Trophoblast cell (in vitro differentiated cells and primary cell): ENCODE measurements around the gene RAB3GAP2. TPM values are rescaled to one million over a fixed set of nuclear protein-coding genes. Genes with fewer than 3 reads are reported as not detected.

Experiments
- DNase-seq, 2 donors: peaks; one replicate each; pipeline ENCODE4 v3.0.0-alpha.2; 2016
- H2AFZ ChIP-seq: 2 replicates; pipeline ENCODE4 v1.6.1; 2013; ENCODE audit warnings: low read length, moderate library complexity, mild to moderate bottlenecking; ENCODE audit not compliant: insufficient read depth, poor library complexity
- H2AK5ac ChIP-seq: 2 replicates; pipeline ENCODE4 v1.6.1; 2013; ENCODE audit warnings: mild to moderate bottlenecking, low read length
- H2BK120ac ChIP-seq: 2 replicates; pipeline ENCODE4 v1.6.1; 2013; ENCODE audit warnings: low read length, mild to moderate bottlenecking, moderate library complexity; ENCODE audit not compliant: insufficient read depth, poor library complexity
- H2BK12ac ChIP-seq: 2 replicates; pipeline ENCODE4 v1.6.1; 2013; ENCODE audit warnings: mild to moderate bottlenecking, low read length, moderate library complexity
- H2BK5ac ChIP-seq: 2 replicates; pipeline ENCODE4 v1.6.1; 2013; ENCODE audit warnings: low read length, low read depth, moderate library complexity, mild to moderate bottlenecking; ENCODE audit not compliant: poor library complexity
- H3K14ac ChIP-seq: 2 replicates; pipeline ENCODE4 v1.6.1; 2013; ENCODE audit warnings: mild to moderate bottlenecking, low read length
- H3K18ac ChIP-seq: 2 replicates; pipeline ENCODE4 v1.6.1; 2013; ENCODE audit warnings: mild to moderate bottlenecking, low read length
- H3K23ac ChIP-seq: 2 replicates; pipeline ENCODE4 v1.6.1; 2013; ENCODE audit warnings: low read length
- H3K27ac ChIP-seq: 2 replicates; pipeline ENCODE4 v1.5.1; 2013; ENCODE audit warnings: low read depth, mild to moderate bottlenecking, inconsistent platforms, low read length, moderate library complexity
- H3K27me3 ChIP-seq: 2 replicates; pipeline ENCODE4 v1.6.1; 2013; ENCODE audit warnings: inconsistent platforms, mild to moderate bottlenecking, low read length, moderate library complexity; ENCODE audit not compliant: insufficient read depth
- H3K36me3 ChIP-seq, 2 experiments: 1 replicate in 1 of 2; 2 replicates in 1 of 2; pipeline ENCODE4 v1.6.1; 2013; ENCODE audit warnings: low read length in 2 of 2, mild to moderate bottlenecking in 2 of 2, moderate library complexity in 1 of 2; ENCODE audit not compliant: insufficient read depth in 2 of 2, control insufficient read depth in 1 of 2
- H3K4ac ChIP-seq: 2 replicates; pipeline ENCODE4 v1.6.1; 2013; ENCODE audit warnings: low read depth, mild to moderate bottlenecking, low read length, moderate library complexity
- H3K4me1 ChIP-seq, 2 experiments: 1 replicate in 1 of 2; 2 replicates in 1 of 2; pipeline ENCODE4 v1.6.1; 2013; ENCODE audit warnings: low read length in 2 of 2, mild to moderate bottlenecking in 2 of 2, moderate library complexity in 1 of 2; ENCODE audit not compliant: insufficient read depth in 2 of 2, control insufficient read depth in 1 of 2
- H3K4me2 ChIP-seq: 2 replicates; pipeline ENCODE4 v1.6.1; 2013; ENCODE audit warnings: inconsistent platforms, mild to moderate bottlenecking, low read length, moderate library complexity
- H3K4me3 ChIP-seq: 2 replicates; pipeline ENCODE4 v1.5.1; 2013; ENCODE audit warnings: mild to moderate bottlenecking, low read depth, low read length, inconsistent platforms
- H3K79me1 ChIP-seq: one replicate; pipeline ENCODE4 v1.6.1; 2013; ENCODE audit warnings: low read length
- H3K79me2 ChIP-seq: 2 replicates; pipeline ENCODE4 v1.6.1; 2013; ENCODE audit warnings: low read length, mild to moderate bottlenecking; ENCODE audit not compliant: control insufficient read depth, insufficient read depth, poor library complexity
- H3K9ac ChIP-seq: 2 replicates; pipeline ENCODE4 v1.6.1; 2013; ENCODE audit warnings: mild to moderate bottlenecking, low read length
- H3K9me3 ChIP-seq: 2 replicates; pipeline ENCODE4 v1.6.1; 2013; ENCODE audit warnings: low read depth, mild to moderate bottlenecking, control low read depth, inconsistent platforms, low read length; ENCODE audit not compliant: insufficient read depth
- H4K12ac ChIP-seq: 2 replicates; pipeline ENCODE4 v1.6.1; 2013; ENCODE audit warnings: low read depth, mild to moderate bottlenecking, low read length, moderate library complexity
- H4K8ac ChIP-seq: 2 replicates; pipeline ENCODE4 v1.6.1; 2013; ENCODE audit warnings: low read depth, mild to moderate bottlenecking, low read length, moderate library complexity
- H4K91ac ChIP-seq: one replicate; pipeline ENCODE4 v1.6.1; 2013; ENCODE audit warnings: low read depth, mild to moderate bottlenecking, low read length, moderate library complexity
- WGBS: extraction: QIAGEN DNeasy Blood & Tissue Kit; methylation state at CpG from one replicate; pipeline ENCODE4 v1.1.7; 2013; ENCODE audit warnings: missing lambda C conversion rate; ENCODE audit not compliant: insufficient read length, insufficient coverage; ENCODE audit errors: extremely low coverage; 5-methylcytosine and 5-hydroxymethylcytosine counted together
- polyA plus RNA-seq: library from polyadenylated mRNA; stranded (reverse); fragments of 200-250 nt; gene quantifications from 2 replicates; pipeline ENCODE4 v1.2.3, GENCODE V29; 2013

Gene RAB3GAP2
- polyA plus RNA-seq, result 14.8 and 15.5 TPM in 2 replicates

GRCh38 chr1:220272047-220272840 is at the start of gene RAB3GAP2:
Gene RAB3GAP2, minus strand, starts transcription at chr1:220272453. Its CDS starts 116 bp downstream, at chr1:220272337.
- Histone ChIP-seq H2AK5ac (peak within 1 kb of the TSS; percentile 61), H3K27ac (peak within 1 kb of the TSS; percentile 63), H4K8ac (peak within 1 kb of the TSS; percentile 96), H3K4me1 (no peaks in the 10 kb centered on the region), H3K4me2 (peak within 1 kb of the TSS; percentile 91), H4K91ac (peak within 1 kb of the TSS; percentile 90), H3K4me3 (peak within 1 kb of the TSS; percentile 84), H2BK5ac (peak within 1 kb of the TSS; percentile 77), H3K27me3 (no peaks in the 10 kb centered on the region), H2BK12ac (no peak within 1 kb of the TSS), H3K9ac (peak within 1 kb of the TSS; percentile 77), H4K12ac (peak within 1 kb of the TSS; percentile 66), H3K14ac (peak within 1 kb of the TSS; percentile 67), H2AFZ (peak within 1 kb of the TSS; percentile 71), H3K18ac (peak within 1 kb of the TSS; percentile 83), H3K79me2 (peaks cover 8% of the 10 kb centered on the region), H3K79me1 (peaks cover 9% of the 10 kb centered on the region), H3K9me3 (no peaks in the 10 kb centered on the region), H3K23ac (no peak within 1 kb of the TSS), H2BK120ac (peak within 1 kb of the TSS; percentile 73), H3K36me3 (peaks cover 0 to 2% of the 10 kb centered on the region in 2 experiments), H3K4ac (peak within 1 kb of the TSS; percentile 65)
- DNase-seq, result peak; percentile 91 to 98
- WGBS, result no CpG with 5 or more reads among the region's 49 CpGs

GRCh38 chr1:220321758-220322157 is 49.5 kb upstream of the RAB3GAP2 start:
- no peak overlapping the region for H3K27ac ChIP-seq
- H3K79me2 ChIP-seq, result no peaks in the 10 kb centered on the region
- no peak overlapping the region for H3K23ac ChIP-seq
- H3K36me3 ChIP-seq, result no peaks in the 10 kb centered on the region
- no peaks in the 10 kb centered on the region for H3K9me3 ChIP-seq
- no peak overlapping the region for H4K91ac ChIP-seq
- no peak for DNase-seq
- H3K4me2 ChIP-seq, result no peak overlapping the region
- H2AFZ ChIP-seq, result no peak overlapping the region
- H3K27me3 ChIP-seq, result no peaks in the 10 kb centered on the region
- no peak overlapping the region for H3K14ac ChIP-seq
- no peak overlapping the region for H4K12ac ChIP-seq
- H3K9ac ChIP-seq, result no peak overlapping the region
- H2BK5ac ChIP-seq, result no peak overlapping the region
- no peak overlapping the region for H3K18ac ChIP-seq
- H4K8ac ChIP-seq, result no peak overlapping the region
- no peak overlapping the region for H2BK12ac ChIP-seq
- no peak overlapping the region for H3K4me3 ChIP-seq
- H3K4ac ChIP-seq, result no peak overlapping the region
- H3K79me1 ChIP-seq, result no peaks in the 10 kb centered on the region
- no CpG with 5 or more reads among the region's 6 CpGs for WGBS
- no peak overlapping the region for H2BK120ac ChIP-seq
- H2AK5ac ChIP-seq, result no peak overlapping the region
- H3K4me1 ChIP-seq, result peaks cover 0 to 6% of the 10 kb centered on the region in 2 experiments

- Histone ChIP-seq H2AFZ (no peak overlapping the region), H3K4me2 (no peak overlapping the region), H4K8ac (no peak overlapping the region), H3K36me3 (no peaks in the 10 kb centered on the region), H4K91ac (no peak overlapping the region), H3K27me3 (no peaks in the 10 kb centered on the region), H3K9me3 (no peaks in the 10 kb centered on the region), H2BK120ac (no peak overlapping the region), H2BK12ac (no peak overlapping the region), H3K4ac (no peak overlapping the region), H3K27ac (no peak overlapping the region), H3K4me1 (peaks cover 0 to 3% of the 10 kb centered on the region in 2 experiments), H4K12ac (no peak overlapping the region), H3K18ac (no peak overlapping the region), H3K79me1 (no peaks in the 10 kb centered on the region), H3K4me3 (no peak overlapping the region), H2AK5ac (no peak overlapping the region), H3K23ac (no peak overlapping the region), H2BK5ac (no peak overlapping the region), H3K79me2 (no peaks in the 10 kb centered on the region), H3K14ac (no peak overlapping the region), H3K9ac (no peak overlapping the region)
- DNase-seq, result no peak
- WGBS, result no CpG with 5 or more reads among the region's 2 CpGs
These were observed 48.5 kb upstream of the RAB3GAP2 start for GRCh38 chr1:220320709-220321108.

GRCh38 chr1:220318673-220319072 is 46.4 kb upstream of the RAB3GAP2 start:
- no peak overlapping the region for H4K91ac ChIP-seq
- no peak overlapping the region for H3K27ac ChIP-seq
- no peaks in the 10 kb centered on the region for H3K79me1 ChIP-seq
- no peak overlapping the region for H2AK5ac ChIP-seq
- no CpG with 5 or more reads among the region's 1 CpG for WGBS
- H3K9ac ChIP-seq, result no peak overlapping the region
- H3K18ac ChIP-seq, result no peak overlapping the region
- no peaks in the 10 kb centered on the region for H3K79me2 ChIP-seq
- H2BK120ac ChIP-seq, result no peak overlapping the region
- no peak overlapping the region for H4K12ac ChIP-seq
- no peak overlapping the region for H2AFZ ChIP-seq
- no peaks in the 10 kb centered on the region for H3K4me1 ChIP-seq
- H3K27me3 ChIP-seq, result no peaks in the 10 kb centered on the region
- H3K4ac ChIP-seq, result no peak overlapping the region
- H3K36me3 ChIP-seq, result no peaks in the 10 kb centered on the region
- no peak overlapping the region for H2BK12ac ChIP-seq
- H3K9me3 ChIP-seq, result no peaks in the 10 kb centered on the region
- no peak overlapping the region for H3K4me2 ChIP-seq
- H2BK5ac ChIP-seq, result no peak overlapping the region
- no peak overlapping the region for H3K14ac ChIP-seq
- no peak overlapping the region for H4K8ac ChIP-seq
- no peak overlapping the region for H3K23ac ChIP-seq
- no peak overlapping the region for H3K4me3 ChIP-seq
- DNase-seq, result no peak
